Measurements from ENCODE around the gene ADAMTSL1.

ADAMTSL1 gene

GRCh38 chr9:18459962-18460584 lies 13.9 kb upstream of the ADAMTSL1 start:
- H3K27ac ChIP-seq: peak overlapping the region; percentile 18; the same call in 1 of the 2 replicates
- TF ChIP-seq CTCF (conservative IDR thresholded peaks at IDR 0.05; ENCODE audit: low read depth): no peak
- CTCF ChIA-PET: interaction anchor here (1.1 kb wide), 1 partner anchor 589 kb away, joined by 3 read pairs; the partner anchor contains the start of gene RRAGA
- peak; percentile 82 for DNase-seq (ENCODE audit: low spot score)
- POLR2A ChIA-PET (ENCODE audit: low non-redundant PET): no interaction called here

- no peak for TF ChIP-seq CTCF (conservative IDR thresholded peaks at IDR 0.05; ENCODE audit: low read depth)
- no peak for DNase-seq (ENCODE audit: low spot score)
- ChIA-PET POLR2A (ENCODE audit: low non-redundant PET) (no interaction called here), CTCF (no interaction called here)
- H3K27ac ChIP-seq: no peak overlapping the region
Measured at GRCh38 chr9:18461496-18461895, 12.5 kb upstream of the ADAMTSL1 start.

- peak; percentile 20 for DNase-seq (ENCODE audit: low spot score)
- no peak overlapping the region for H3K27ac ChIP-seq
- ChIA-PET CTCF (interaction anchor here (0.5 kb wide), 1 partner anchor 209 kb away, joined by 6 read pairs; no protein-coding TSS in a partner anchor), POLR2A (ENCODE audit: low non-redundant PET) (no interaction called here)
- no peak for TF ChIP-seq CTCF (conservative IDR thresholded peaks at IDR 0.05; ENCODE audit: low read depth)
Measured at GRCh38 chr9:18463991-18464390, 10.0 kb upstream of the ADAMTSL1 start.

GRCh38 chr9:18466101-18466500 lies 7.9 kb upstream of the ADAMTSL1 start:
- no peak for TF ChIP-seq CTCF (conservative IDR thresholded peaks at IDR 0.05; ENCODE audit: low read depth)
- H3K27ac ChIP-seq: no peak overlapping the region
- POLR2A ChIA-PET (ENCODE audit: low non-redundant PET): no interaction called here
- no peak for DNase-seq (ENCODE audit: low spot score)
- CTCF ChIA-PET: no interaction called here

- ChIA-PET POLR2A (ENCODE audit: low non-redundant PET) (no interaction called here), CTCF (interaction anchor here (1.5 kb wide), 1 partner anchor 25 kb away, joined by 3 read pairs; no protein-coding TSS in a partner anchor)
- no peak overlapping the region for H3K27ac ChIP-seq
- no peak for TF ChIP-seq CTCF (conservative IDR thresholded peaks at IDR 0.05; ENCODE audit: low read depth)
- DNase-seq (ENCODE audit: low spot score): no peak
Measured at GRCh38 chr9:18467696-18468095, 6.3 kb upstream of the ADAMTSL1 start.

- TF ChIP-seq CTCF (conservative IDR thresholded peaks at IDR 0.05; ENCODE audit: low read depth): no peak
- ChIA-PET CTCF (no interaction called here), POLR2A (ENCODE audit: low non-redundant PET) (no interaction called here)
- no peak for DNase-seq (ENCODE audit: low spot score)
- H3K27ac ChIP-seq: no peak overlapping the region
Measured at GRCh38 chr9:18472435-18472834, 1.5 kb upstream of the ADAMTSL1 start.

Data from RWPE1 (cell line).